ENCODE data around the gene FBXO2. TPM values are rescaled to one million over a fixed set of nuclear protein-coding genes. Genes with fewer than 3 reads are reported as not detected.

FBXO2 gene
- total RNA-seq, 1 experiment from 2014 or later = not detected

- H3K27ac ChIP-seq (ENCODE audit: low read depth, low read length, poor library complexity, severe bottlenecking) = no peak overlapping the region
- POLR2A ChIA-PET (ENCODE audit: low non-redundant PET) = no interaction called here
- H3K27me3 ChIP-seq (replicated peaks; ENCODE audit: insufficient read depth, low read depth, low read length, poor library complexity) = no peaks in the 10 kb centered on the region
- no peak overlapping the region for H3K4me3 ChIP-seq (ENCODE audit: low read depth, low read length, poor library complexity, severe bottlenecking)
- H3K9me3 ChIP-seq (ENCODE audit: low read depth, low read length, poor library complexity, severe bottlenecking) = no peaks in the 10 kb centered on the region
- DNase-seq (ENCODE audit: low spot score) = no peak
- intact Hi-C loops (cut with micrococcal nuclease; ENCODE audit: unreplicated experiment) = no loop called here
- peaks cover 34% of the 10 kb centered on the region for H3K4me1 ChIP-seq (ENCODE audit: insufficient read depth, low read length, poor library complexity, severe bottlenecking)
- no peaks in the 10 kb centered on the region for H3K36me3 ChIP-seq (ENCODE audit: insufficient read depth, low read length, poor library complexity, severe bottlenecking)
- CTCF ChIA-PET = interaction anchor here (1.0 kb wide), 1 partner anchor 13 kb away, joined by 3 read pairs; no protein-coding TSS in a partner anchor
- no TSS peak for BruUV-seq (replicated peaks)
- TF ChIP-seq CTCF (conservative IDR thresholded peaks at IDR 0.05; ENCODE audit: low read depth, low read length) (no peak), EZH2 (IDR thresholded peaks at IDR 0.05; ENCODE audit: borderline replicate concordance, low read depth, low read length, poor library complexity, severe bottlenecking) (no peak)
Measured at GRCh38 chr1:11697893-11698210, 43.6 kb upstream of the FBXO2 start.

- H3K27ac ChIP-seq (ENCODE audit: low read depth, low read length, poor library complexity, severe bottlenecking) = no peak overlapping the region
- H3K27me3 ChIP-seq (replicated peaks; ENCODE audit: insufficient read depth, low read depth, low read length, poor library complexity) = peaks cover 3% of the 10 kb centered on the region
- no peaks in the 10 kb centered on the region for H3K9me3 ChIP-seq (ENCODE audit: low read depth, low read length, poor library complexity, severe bottlenecking)
- BruUV-seq (replicated peaks) = no TSS peak
- intact Hi-C loops (cut with micrococcal nuclease; ENCODE audit: unreplicated experiment) = no loop called here
- peaks cover 37% of the 10 kb centered on the region for H3K4me1 ChIP-seq (ENCODE audit: insufficient read depth, low read length, poor library complexity, severe bottlenecking)
- no peak for DNase-seq (ENCODE audit: low spot score)
- no peak overlapping the region for H3K4me3 ChIP-seq (ENCODE audit: low read depth, low read length, poor library complexity, severe bottlenecking)
- CTCF ChIA-PET = interaction anchor here (0.7 to 1.0 kb wide), 3 partner anchors 13 to 34 kb away, joined by 3 to 6 read pairs (median 3); partner anchors contain the start of gene FBXO6
- POLR2A ChIA-PET (ENCODE audit: low non-redundant PET) = no interaction called here
- no peaks in the 10 kb centered on the region for H3K36me3 ChIP-seq (ENCODE audit: insufficient read depth, low read length, poor library complexity, severe bottlenecking)
- TF ChIP-seq CTCF (conservative IDR thresholded peaks at IDR 0.05; ENCODE audit: low read depth, low read length) (no peak), EZH2 (IDR thresholded peaks at IDR 0.05; ENCODE audit: borderline replicate concordance, low read depth, low read length, poor library complexity, severe bottlenecking) (no peak)
Measured at GRCh38 chr1:11697188-11697892, 43.1 kb upstream of the FBXO2 start.

GRCh38 chr1:11695861-11696260 is 41.6 kb upstream of the FBXO2 start:
- Histone ChIP-seq H3K27me3 (replicated peaks; ENCODE audit: insufficient read depth, low read depth, low read length, poor library complexity) (peaks cover 9% of the 10 kb centered on the region), H3K9me3 (ENCODE audit: low read depth, low read length, poor library complexity, severe bottlenecking) (no peaks in the 10 kb centered on the region), H3K4me3 (ENCODE audit: low read depth, low read length, poor library complexity, severe bottlenecking) (no peak overlapping the region), H3K4me1 (ENCODE audit: insufficient read depth, low read length, poor library complexity, severe bottlenecking) (peaks cover 30% of the 10 kb centered on the region), H3K36me3 (ENCODE audit: insufficient read depth, low read length, poor library complexity, severe bottlenecking) (no peaks in the 10 kb centered on the region), H3K27ac (ENCODE audit: low read depth, low read length, poor library complexity, severe bottlenecking) (no peak overlapping the region)
- ChIA-PET POLR2A (ENCODE audit: low non-redundant PET) (no interaction called here), CTCF (interaction anchor here (0.5 kb wide), 1 partner anchor 30 kb away, joined by 5 read pairs; no protein-coding TSS in a partner anchor)
- BruUV-seq (replicated peaks) = no TSS peak
- no peak for TF ChIP-seq CTCF (conservative IDR thresholded peaks at IDR 0.05; ENCODE audit: low read depth, low read length)
- intact Hi-C loops (cut with micrococcal nuclease; ENCODE audit: unreplicated experiment) = no loop called here
- DNase-seq (ENCODE audit: low spot score) = no peak
